GM15510 (cell line): ENCODE measurements around the gene KLHDC10.

Experiments
- POLR2A ChIP-seq: IDR thresholded peaks from 3 replicates; pipeline ENCODE4 v1.6.1; 2011; ENCODE audit warnings: borderline replicate concordance; ENCODE audit not compliant: insufficient read length; ENCODE audit errors: extremely low read depth

The KLHDC10 gene

GRCh38 chr7:130142654-130143333 lies 72.5 kb downstream of the KLHDC10 start:
- no peak for TF ChIP-seq POLR2A

GRCh38 chr7:130143334-130143732 lies 73.0 kb downstream of the KLHDC10 start:
- TF ChIP-seq POLR2A = no peak

GRCh38 chr7:130143986-130144311 lies 73.6 kb downstream of the KLHDC10 start:
- TF ChIP-seq POLR2A = no peak

- TF ChIP-seq POLR2A = no peak
Measured at GRCh38 chr7:130144312-130145171, 74.2 kb downstream of the KLHDC10 start.

GRCh38 chr7:130145424-130146100 lies 75.2 kb downstream of the KLHDC10 start:
- TF ChIP-seq POLR2A = no peak

- no peak for TF ChIP-seq POLR2A
Measured at GRCh38 chr7:130146693-130147405, 76.5 kb downstream of the KLHDC10 start.

- no peak for TF ChIP-seq POLR2A
Measured at GRCh38 chr7:130147710-130148325, 77.5 kb downstream of the KLHDC10 start.

GRCh38 chr7:130148561-130148960 lies 78.2 kb downstream of the KLHDC10 start:
- no peak for TF ChIP-seq POLR2A

- TF ChIP-seq POLR2A = no peak
Measured at GRCh38 chr7:130149281-130150139, 79.2 kb downstream of the KLHDC10 start.

- no peak for TF ChIP-seq POLR2A
Measured at GRCh38 chr7:130150587-130150986, 80.3 kb downstream of the KLHDC10 start.

- no peak for TF ChIP-seq POLR2A
Measured at GRCh38 chr7:130151591-130152492, 81.5 kb downstream of the KLHDC10 start.

GRCh38 chr7:130152493-130153210 lies 82.3 kb downstream of the KLHDC10 start:
- TF ChIP-seq POLR2A = no peak
